Measurements from ENCODE around the gene TUBGCP6.

TUBGCP6 gene

DNA sequence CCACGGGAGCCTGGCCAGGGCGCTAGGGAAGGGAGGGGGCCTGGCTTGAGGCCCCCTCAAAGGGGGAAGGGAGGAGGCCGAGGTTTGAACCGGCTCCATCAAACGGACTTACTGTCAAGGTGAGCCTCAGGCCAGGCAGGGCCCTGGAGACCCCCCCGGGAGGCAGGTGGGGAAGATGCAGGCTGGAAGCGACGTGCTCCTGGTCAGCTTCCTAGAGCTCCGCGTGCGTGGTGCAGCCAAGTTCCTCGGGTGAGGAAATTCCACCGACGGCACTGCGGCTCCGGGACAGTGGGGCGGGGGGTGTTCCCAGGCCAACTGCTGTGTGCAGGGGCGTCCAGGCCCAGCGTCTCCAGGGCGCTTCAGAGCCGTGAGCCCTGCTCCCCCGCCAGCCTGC lies 66.4 kb downstream of the TUBGCP6 start:
- DNase-seq, result no peak

DNA sequence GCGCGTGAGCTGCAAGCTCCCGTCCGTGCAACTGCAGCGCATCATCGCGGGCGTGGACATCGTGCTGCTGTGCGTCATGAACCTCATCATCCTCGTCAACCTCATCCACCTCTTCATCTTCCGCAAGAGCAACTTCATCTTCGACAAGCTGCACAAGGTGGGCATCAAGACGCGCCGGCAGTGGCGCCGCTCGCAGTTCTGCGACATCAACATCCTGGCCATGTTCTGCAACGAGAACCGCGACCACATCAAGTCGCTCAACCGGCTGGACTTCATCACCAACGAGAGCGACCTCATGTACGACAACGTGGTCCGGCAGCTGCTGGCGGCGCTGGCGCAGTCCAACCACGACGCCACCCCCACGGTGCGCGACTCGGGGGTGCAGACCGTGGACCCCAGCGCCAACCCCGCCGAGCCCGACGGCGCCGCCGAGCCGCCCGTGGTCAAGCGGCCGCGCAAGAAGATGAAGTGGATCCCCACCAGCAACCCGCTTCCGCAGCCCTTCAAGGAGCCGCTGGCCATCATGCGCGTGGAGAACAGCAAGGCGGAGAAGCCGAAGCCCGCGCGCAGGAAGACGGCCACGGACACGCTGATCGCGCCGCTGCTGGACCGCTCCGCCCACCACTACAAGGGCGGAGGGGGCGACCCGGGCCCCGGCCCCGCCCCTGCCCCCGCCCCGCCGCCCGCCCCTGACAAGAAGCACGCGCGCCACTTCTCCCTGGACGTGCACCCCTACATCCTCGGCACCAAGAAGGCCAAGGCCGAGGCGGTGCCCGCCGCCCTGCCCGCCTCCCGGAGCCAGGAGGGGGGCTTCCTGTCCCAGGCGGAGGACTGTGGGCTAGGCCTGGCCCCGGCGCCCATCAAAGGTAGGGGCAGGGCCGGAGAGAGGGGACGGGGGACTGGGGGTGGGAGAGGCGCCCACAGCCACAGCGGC lies 67.0 kb downstream of the TUBGCP6 start:
- no peak for DNase-seq

DNA sequence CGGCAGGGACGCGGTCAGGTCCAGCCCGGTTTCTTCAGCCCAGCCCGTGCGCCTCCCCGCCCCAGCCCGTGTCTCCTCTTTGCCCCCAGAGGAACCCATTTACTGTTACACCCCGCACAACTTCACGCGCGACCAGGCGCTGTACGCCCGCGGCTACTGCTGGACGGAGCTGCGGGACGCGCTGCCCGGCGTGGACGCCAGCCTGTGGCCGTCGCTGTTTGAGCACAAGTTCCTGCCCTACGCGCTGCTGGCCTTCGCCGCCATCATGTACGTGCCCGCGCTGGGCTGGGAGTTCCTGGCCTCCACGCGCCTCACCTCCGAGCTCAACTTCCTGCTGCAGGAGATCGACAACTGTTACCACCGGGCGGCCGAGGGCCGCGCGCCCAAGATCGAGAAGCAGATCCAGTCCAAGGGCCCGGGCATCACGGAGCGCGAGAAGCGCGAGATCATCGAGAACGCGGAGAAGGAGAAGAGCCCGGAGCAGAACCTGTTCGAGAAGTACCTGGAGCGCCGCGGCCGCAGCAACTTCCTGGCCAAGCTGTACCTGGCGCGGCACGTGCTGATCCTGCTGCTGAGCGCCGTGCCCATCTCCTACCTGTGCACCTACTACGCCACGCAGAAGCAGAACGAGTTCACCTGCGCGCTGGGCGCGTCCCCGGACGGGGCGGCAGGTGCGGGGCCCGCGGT lies 67.8 kb downstream of the TUBGCP6 start:
- DNase-seq, result no peak

GRCh38 chr22:50175921-50176849 lies 68.6 kb downstream of the TUBGCP6 start:
- no peak for DNase-seq

- DNase-seq, result no peak
Observed at GRCh38 chr22:50175191-50175461, 69.7 kb downstream of the TUBGCP6 start.

GRCh38 chr22:50174382-50175190 lies 70.2 kb downstream of the TUBGCP6 start:
- DNase-seq, result no peak

DNA sequence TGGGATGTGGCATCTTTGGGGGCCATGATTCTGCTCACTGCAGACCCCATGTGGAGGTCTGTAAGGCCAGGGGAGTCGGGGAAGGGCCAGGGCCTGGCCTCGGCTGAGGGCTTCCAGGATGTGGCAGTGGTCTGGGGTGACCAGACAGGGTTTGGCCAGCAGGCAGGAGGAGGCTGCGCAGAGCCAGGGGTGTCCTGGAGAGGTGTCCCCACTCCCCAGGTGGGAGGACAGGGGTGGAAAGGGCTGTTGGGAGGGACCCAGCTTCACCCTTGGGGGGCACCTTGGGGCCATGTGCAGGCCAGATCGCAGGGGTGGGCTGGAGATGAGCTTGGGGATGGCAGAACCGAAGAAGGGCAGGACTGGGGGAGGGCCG lies 70.9 kb downstream of the TUBGCP6 start:
- DNase-seq, result no peak

DNA sequence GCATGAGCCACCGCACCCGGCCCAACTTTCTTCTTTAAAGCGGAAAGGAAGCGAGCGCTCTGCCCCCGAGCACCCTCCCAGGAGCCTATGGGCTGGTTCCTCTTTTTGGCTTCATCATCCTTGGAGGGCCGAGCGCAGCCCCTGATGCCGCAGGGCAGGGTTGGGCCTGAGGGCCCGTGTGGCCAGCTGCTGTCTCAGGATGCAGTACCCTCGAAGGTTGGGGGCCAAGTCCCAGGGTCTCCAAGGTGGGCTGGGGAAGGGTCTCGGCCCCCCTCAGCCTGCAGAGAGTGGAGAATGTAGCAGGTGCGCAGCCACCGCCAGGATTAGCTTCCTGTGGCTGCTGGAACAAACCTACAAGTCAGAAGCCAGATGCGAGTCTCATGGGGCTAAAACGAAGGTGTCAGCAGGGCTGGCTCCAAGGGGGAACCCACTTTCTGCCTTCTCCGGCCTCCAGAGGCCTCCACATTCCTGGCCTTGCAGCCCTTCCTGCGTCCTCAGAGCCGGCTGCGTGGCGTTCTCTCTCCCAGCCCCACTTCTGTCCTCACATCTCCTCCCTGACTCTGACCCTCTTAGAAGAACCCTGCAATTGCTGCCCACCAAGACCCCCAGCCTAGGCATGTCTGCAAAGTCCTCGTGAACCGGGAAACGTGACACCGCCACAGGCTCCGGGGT lies 71.4 kb downstream of the TUBGCP6 start:
- peak; percentile 71 for DNase-seq

GRCh38 chr22:50171965-50172421 lies 72.8 kb downstream of the TUBGCP6 start:
- no peak for DNase-seq

DNA sequence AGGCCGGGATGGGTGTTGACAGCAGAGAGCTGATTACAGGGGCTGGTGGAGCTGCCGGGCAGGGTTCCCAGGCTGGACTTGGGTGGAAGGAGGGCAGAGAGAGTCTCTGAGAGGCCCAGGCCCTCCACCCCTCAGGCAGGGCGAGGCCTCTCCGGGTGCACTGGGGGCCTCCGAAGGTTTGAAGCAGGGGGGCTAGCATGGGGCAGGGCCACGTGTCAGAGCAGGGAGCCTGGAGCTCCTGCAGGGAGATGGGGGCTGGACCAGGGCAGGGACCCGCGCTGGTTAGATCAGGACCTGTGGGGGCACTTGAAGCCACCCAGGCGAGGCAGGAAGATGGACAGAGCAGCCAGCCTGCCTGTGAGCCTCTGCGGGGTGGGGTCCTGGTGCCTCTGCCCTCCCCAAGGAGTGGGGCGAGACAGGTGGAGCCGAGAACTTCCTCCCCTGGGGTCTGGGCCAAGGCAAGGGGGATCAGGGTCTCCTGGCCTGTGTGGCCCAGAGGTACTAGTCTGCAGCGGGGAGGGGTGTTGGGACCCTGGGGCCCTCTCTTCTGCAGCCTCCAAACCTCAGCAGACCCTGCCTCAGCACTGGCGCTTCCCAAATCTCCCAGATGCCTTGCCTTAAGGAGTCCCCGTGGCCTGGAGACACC lies 73.4 kb downstream of the TUBGCP6 start:
- DNase-seq, result no peak

GRCh38 chr22:50170453-50171318 lies 74.1 kb downstream of the TUBGCP6 start, which contains the start of gene PANX2:
PANX2 (plus strand) TSS chr22:50170731; CDS start chr22:50170731, 0 bp downstream.
- DNase-seq, result no peak

DNA sequence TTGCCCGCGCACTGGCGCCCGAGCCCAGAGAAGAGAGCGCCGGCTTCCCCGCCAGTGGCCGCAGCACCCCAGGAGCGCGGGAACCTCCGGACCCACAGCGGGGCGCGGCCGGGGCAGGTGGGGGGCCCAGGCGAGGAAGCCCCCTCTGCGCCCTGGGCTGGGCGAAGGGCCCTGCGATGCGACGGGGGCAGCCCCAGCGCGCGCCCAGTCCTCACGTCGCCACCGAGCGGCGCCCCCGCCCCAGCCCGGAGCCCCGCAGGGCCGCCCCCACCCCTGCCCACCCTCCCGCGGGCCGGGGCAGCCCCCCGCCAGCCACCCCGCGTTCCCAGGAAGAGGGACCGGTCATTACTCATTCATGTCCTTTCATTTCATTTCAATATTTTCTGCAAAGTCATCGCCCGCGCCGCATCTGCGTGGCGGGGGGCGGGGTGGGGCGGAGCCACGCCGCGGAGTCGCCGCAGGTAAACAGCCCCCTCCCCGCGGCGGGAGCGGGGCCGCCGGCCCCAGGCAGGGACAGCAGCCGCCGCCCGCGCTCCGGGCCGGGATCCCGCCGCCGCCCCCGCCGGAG lies 75.0 kb downstream of the TUBGCP6 start:
- peak; percentile 72 for DNase-seq

DNA sequence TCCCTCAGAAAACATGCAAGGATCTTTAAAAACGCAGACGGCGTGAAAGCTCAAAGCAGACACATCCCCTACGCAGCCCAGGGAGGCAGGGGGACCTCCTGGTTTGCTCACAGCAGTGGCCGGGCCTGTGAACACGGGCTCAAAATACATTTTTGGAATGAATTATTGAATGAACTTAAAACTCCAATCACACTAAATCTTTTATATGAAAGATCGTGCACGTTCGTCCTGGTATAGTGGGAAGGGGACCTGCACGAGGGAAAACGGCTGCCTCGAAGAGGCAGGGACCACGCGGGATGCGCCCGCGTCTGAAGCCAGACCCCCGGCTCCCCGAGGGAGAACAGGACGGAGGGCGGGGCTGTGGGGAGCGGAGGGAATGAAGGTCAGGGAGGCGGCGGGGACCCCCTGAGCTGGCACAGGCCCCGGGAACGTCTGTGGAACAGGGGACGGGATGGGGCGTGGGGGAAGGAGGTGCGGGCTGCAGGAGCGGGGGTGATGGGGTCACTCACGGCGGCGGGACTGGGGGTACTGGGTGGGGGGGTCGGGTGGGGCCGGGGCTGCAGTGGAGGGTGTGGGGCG lies 75.6 kb downstream of the TUBGCP6 start:
- DNase-seq, result no peak

- peak; percentile 34 for DNase-seq
Observed at GRCh38 chr22:50168490-50169180, 76.2 kb downstream of the TUBGCP6 start.

DNA sequence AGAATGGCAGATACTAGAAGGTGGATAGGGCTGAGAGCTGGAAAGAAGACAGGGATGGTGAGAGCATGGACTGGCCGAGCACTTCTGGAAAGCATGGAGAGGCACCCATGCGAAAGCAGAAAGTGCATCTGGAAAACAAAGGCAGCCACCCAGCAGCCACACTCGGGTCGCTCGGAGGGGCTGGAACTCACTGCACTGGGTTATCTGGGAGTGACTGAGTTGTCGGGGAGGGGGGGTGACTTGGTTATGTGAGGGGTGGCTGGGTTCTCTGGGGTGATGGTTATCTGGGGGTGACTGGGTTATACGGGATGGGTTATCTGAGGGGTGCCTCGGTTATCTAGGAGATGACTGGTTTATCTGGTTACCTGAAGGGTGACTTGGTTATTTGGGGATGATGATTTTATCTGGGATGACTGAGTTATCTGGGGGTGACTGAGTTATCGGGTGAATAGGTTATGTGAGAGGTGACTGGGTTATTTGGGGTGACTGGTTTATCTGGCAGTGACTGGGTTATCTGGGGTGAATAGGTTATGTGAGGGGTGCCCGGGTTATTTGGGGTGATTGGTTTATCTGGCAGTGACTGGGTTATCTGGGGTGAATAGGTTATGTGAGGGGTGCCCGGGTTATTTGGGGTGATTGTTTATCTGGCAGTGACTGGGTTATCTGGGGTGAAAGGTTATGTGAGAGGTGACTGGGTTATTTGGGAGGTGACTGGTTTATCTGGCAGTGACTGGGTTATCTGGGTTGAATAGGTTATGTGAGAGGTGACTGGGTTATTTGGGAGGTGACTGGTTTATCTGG lies 76.9 kb downstream of the TUBGCP6 start:
- no peak for DNase-seq
